OCI-LY1 (cell line): ENCODE results near the gene GXYLT1.

Source experiments
- H2AFZ ChIP-seq: fragments of 200-600 bp; sonication (generic), shearing (Covaris generic); 2 replicates; pipeline ENCODE4 v1.6.0; 2014; ENCODE audit warnings: antibody characterized with exemption, mild to moderate bottlenecking, low read length
- H3F3A ChIP-seq: fragments of 200-600 bp; sonication (generic), shearing (Covaris generic); 2 replicates; pipeline ENCODE4 v1.6.0; 2014; ENCODE audit warnings: mild to moderate bottlenecking, antibody characterized with exemption, low read length, moderate library complexity; ENCODE audit not compliant: insufficient read depth
- H3K27ac ChIP-seq: fragments of 200-600 bp; sonication (generic); 2 replicates; pipeline ENCODE4 v1.5.1; 2014; ENCODE audit warnings: low read length, mixed run types, mild to moderate bottlenecking, low read depth; ENCODE audit not compliant: poor library complexity, severe bottlenecking
- H3K27me3 ChIP-seq: fragments of 200-600 bp; sonication (generic); 2 replicates; pipeline ENCODE4 v1.6.0; 2014; ENCODE audit warnings: antibody characterized with exemption, mild to moderate bottlenecking, low read length, moderate library complexity; ENCODE audit not compliant: insufficient read depth
- H3K36me3 ChIP-seq: fragments of 200-600 bp; sonication (generic); 2 replicates; pipeline ENCODE4 v1.6.1; 2014; ENCODE audit warnings: mild to moderate bottlenecking, antibody characterized with exemption, low read length, moderate library complexity, mixed read lengths; ENCODE audit not compliant: insufficient read depth
- H3K4me1 ChIP-seq: fragments of 200-600 bp; sonication (generic); 2 replicates; pipeline ENCODE4 v1.5.1; 2014; ENCODE audit warnings: mild to moderate bottlenecking, low read length, moderate library complexity; ENCODE audit not compliant: insufficient read depth, severe bottlenecking
- H3K4me2 ChIP-seq: fragments of 200-600 bp; sonication (generic), shearing (Covaris generic); 2 replicates; pipeline ENCODE4 v1.6.1; 2014; ENCODE audit warnings: low read length
- H3K4me3 ChIP-seq: fragments of 200-600 bp; sonication (generic); 2 replicates; pipeline ENCODE4 v1.5.1; 2014; ENCODE audit warnings: low read length, low read depth, mild to moderate bottlenecking, mixed read lengths; ENCODE audit not compliant: poor library complexity, severe bottlenecking
- H3K79me2 ChIP-seq: fragments of 200-600 bp; shearing (Covaris generic); 2 replicates; pipeline ENCODE4 v1.6.1; 2016; ENCODE audit warnings: mixed run types, low read length, mixed read lengths; ENCODE audit not compliant: insufficient read depth
- H3K9ac ChIP-seq: fragments of 200-600 bp; sonication (generic), shearing (Covaris generic); 2 replicates; pipeline ENCODE4 v1.6.1; 2014; ENCODE audit warnings: mild to moderate bottlenecking, low read length, mixed read lengths
- H3K9me2 ChIP-seq: fragments of 200-600 bp; sonication (generic), shearing (Covaris generic); 2 replicates; pipeline ENCODE4 v1.6.1; 2014; ENCODE audit warnings: low read depth, mild to moderate bottlenecking, low read length, mixed read lengths
- H3K9me3 ChIP-seq: fragments of 200-600 bp; shearing (Covaris generic); 2 replicates; pipeline ENCODE4 v1.6.1; 2014; ENCODE audit warnings: low read length, mixed read lengths
- H4K20me1 ChIP-seq: fragments of 200-600 bp; sonication (generic), shearing (Covaris generic); 2 replicates; pipeline ENCODE4 v1.6.0; 2016; ENCODE audit warnings: mild to moderate bottlenecking, low read length; ENCODE audit not compliant: insufficient read depth
- CTCF ChIP-seq: fragments of 200-600 bp; sonication (generic), shearing (Covaris generic); IDR thresholded peaks from 2 replicates; pipeline ENCODE4 v1.5.1; 2017; ENCODE audit warnings: mild to moderate bottlenecking, antibody characterized with exemption, low read length, moderate library complexity, mixed read lengths
- EZH2 ChIP-seq: fragments of 200-600 bp; sonication (generic), shearing (Covaris generic); IDR thresholded peaks from 2 replicates; pipeline ENCODE4 v1.8.0; 2017; ENCODE audit warnings: borderline replicate concordance, mixed run types, mild to moderate bottlenecking, antibody characterized with exemption, low read length, moderate library complexity, mixed read lengths

GXYLT1 gene

GRCh38 chr12:42140901-42141300 is 3.8 kb downstream of the GXYLT1 start:
- no peak for TF ChIP-seq EZH2
- TF ChIP-seq CTCF, result no peak
- no peak overlapping the region for H2AFZ ChIP-seq
- peaks cover 80% of the 10 kb centered on the region for H3K79me2 ChIP-seq
- no peak overlapping the region for H3K4me3 ChIP-seq
- H4K20me1 ChIP-seq, result no peaks in the 10 kb centered on the region
- H3F3A ChIP-seq, result no peaks in the 10 kb centered on the region
- no peak overlapping the region for H3K9ac ChIP-seq
- peaks cover 1% of the 10 kb centered on the region; the same call in 1 of the 2 replicates for H3K36me3 ChIP-seq
- no peaks in the 10 kb centered on the region for H3K27me3 ChIP-seq
- peaks cover 58% of the 10 kb centered on the region for H3K4me1 ChIP-seq
- H3K4me2 ChIP-seq, result no peak overlapping the region; the same call in 1 of the 2 replicates
- no peak overlapping the region for H3K27ac ChIP-seq
- no peaks in the 10 kb centered on the region for H3K9me2 ChIP-seq
- H3K9me3 ChIP-seq, result no peaks in the 10 kb centered on the region

GRCh38 chr12:42135259-42135814 is 9.3 kb downstream of the GXYLT1 start:
- no peak overlapping the region for H3K4me3 ChIP-seq
- H3K9me3 ChIP-seq, result no peaks in the 10 kb centered on the region
- H3K27me3 ChIP-seq, result no peaks in the 10 kb centered on the region
- H3K27ac ChIP-seq, result no peak overlapping the region
- H3K79me2 ChIP-seq, result peaks cover 95% of the 10 kb centered on the region
- no peak overlapping the region for H3K9ac ChIP-seq
- H3K4me1 ChIP-seq, result peaks cover 28% of the 10 kb centered on the region
- peaks cover 16% of the 10 kb centered on the region; the same call in 1 of the 2 replicates for H3K36me3 ChIP-seq
- no peaks in the 10 kb centered on the region for H4K20me1 ChIP-seq
- TF ChIP-seq EZH2 (no peak), CTCF (no peak)
- no peak overlapping the region for H3K4me2 ChIP-seq
- H3F3A ChIP-seq, result no peaks in the 10 kb centered on the region
- H3K9me2 ChIP-seq, result no peaks in the 10 kb centered on the region
- H2AFZ ChIP-seq, result no peak overlapping the region

DNA sequence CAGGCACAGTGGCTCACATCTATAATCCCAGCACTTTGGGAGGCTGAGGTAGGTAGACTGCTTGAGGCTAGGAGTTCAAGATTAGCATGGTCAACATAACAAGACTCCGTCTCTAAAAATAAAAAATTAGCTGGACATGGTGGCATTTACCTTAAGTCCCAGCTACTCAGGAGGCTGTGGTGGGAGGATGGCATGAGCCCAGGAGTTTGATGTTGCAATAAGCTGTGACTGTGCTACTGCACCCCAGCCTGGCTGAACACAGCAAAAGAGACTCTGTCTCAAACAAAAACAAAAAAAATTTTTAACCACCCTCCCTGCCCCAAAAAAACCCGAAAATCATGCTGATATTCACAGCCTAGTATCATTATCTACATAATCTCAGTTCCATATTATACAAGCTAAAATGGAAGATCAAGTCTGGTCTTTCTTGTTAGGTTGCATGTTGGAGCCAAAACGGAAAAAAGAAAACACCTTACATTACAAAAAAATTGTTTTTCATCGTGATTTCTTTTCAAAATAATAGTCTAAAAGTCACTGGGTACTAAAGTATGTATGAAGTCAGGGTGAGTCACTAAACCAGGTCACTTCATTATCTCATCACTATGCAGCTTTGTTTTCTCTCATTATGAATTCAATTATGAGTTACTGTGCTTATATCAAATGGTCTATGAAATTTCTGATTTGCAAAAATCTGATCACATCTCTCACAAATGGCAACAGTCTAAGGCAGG is 13.8 kb downstream of the GXYLT1 start:
- H3K9me3 ChIP-seq, result no peaks in the 10 kb centered on the region
- H3K27ac ChIP-seq, result no peak overlapping the region
- H3K36me3 ChIP-seq, result peaks cover 14% of the 10 kb centered on the region; the same call in 1 of the 2 replicates
- H3K4me2 ChIP-seq, result no peak overlapping the region; the same call in 1 of the 2 replicates
- peaks cover 33% of the 10 kb centered on the region for H3K4me1 ChIP-seq
- H3K9me2 ChIP-seq, result no peaks in the 10 kb centered on the region
- H3K27me3 ChIP-seq, result no peaks in the 10 kb centered on the region
- H3K9ac ChIP-seq, result no peak overlapping the region
- H3F3A ChIP-seq, result no peaks in the 10 kb centered on the region
- no peaks in the 10 kb centered on the region for H4K20me1 ChIP-seq
- H3K79me2 ChIP-seq, result peaks cover 90% of the 10 kb centered on the region
- no peak for TF ChIP-seq CTCF
- no peak for TF ChIP-seq EZH2
- no peak overlapping the region for H3K4me3 ChIP-seq
- no peak overlapping the region for H2AFZ ChIP-seq
